ENCODE measurements around the gene STK36.

STK36 gene

GRCh38 chr2:218659988-218660358 lies 11.9 kb upstream of the STK36 start:
- DNase-seq (ENCODE audit: low read depth), result peak; percentile 10
- TF ChIP-seq, protein P1, sequence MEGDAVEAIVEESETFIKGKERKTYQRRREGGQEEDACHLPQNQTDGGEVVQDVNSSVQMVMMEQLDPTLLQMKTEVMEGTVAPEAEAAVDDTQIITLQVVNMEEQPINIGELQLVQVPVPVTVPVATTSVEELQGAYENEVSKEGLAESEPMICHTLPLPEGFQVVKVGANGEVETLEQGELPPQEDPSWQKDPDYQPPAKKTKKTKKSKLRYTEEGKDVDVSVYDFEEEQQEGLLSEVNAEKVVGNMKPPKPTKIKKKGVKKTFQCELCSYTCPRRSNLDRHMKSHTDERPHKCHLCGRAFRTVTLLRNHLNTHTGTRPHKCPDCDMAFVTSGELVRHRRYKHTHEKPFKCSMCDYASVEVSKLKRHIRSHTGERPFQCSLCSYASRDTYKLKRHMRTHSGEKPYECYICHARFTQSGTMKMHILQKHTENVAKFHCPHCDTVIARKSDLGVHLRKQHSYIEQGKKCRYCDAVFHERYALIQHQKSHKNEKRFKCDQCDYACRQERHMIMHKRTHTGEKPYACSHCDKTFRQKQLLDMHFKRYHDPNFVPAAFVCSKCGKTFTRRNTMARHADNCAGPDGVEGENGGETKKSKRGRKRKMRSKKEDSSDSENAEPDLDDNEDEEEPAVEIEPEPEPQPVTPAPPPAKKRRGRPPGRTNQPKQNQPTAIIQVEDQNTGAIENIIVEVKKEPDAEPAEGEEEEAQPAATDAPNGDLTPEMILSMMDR (IDR thresholded peaks at IDR 0.05; ENCODE audit: insufficient read depth, low read depth, low read length, missing control alignments), result no peak
- peak overlapping the region; percentile 94 for H3K4me3 ChIP-seq (ENCODE audit: low read length)

- no peak overlapping the region for H3K4me3 ChIP-seq (ENCODE audit: low read length)
- TF ChIP-seq, protein P1 (IDR thresholded peaks at IDR 0.05; ENCODE audit: insufficient read depth, low read depth, low read length, missing control alignments), result no peak
- DNase-seq (ENCODE audit: low read depth), result no peak
Observed at GRCh38 chr2:218662377-218662776, 9.5 kb upstream of the STK36 start.

DNA sequence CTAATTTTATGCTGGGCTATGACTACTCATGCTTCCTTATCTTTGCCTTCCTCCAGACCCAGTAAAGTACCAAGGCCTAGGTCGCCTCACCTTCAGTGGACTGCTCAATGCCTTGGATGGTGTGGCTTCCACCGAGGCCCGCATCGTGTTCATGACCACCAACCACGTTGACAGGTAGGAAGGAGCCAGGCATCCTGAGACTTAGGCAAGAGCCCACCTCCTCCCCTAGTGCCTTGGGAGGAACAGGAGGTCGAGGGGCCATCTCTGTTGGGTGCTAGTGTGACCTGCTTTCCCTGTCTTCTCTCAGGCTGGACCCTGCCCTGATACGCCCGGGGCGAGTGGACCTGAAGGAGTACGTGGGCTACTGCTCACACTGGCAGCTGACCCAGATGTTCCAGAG lies 9.1 kb upstream of the STK36 start:
- no peak for DNase-seq (ENCODE audit: low read depth)
- TF ChIP-seq, protein P1 (IDR thresholded peaks at IDR 0.05; ENCODE audit: insufficient read depth, low read depth, low read length, missing control alignments), result no peak

DNA sequence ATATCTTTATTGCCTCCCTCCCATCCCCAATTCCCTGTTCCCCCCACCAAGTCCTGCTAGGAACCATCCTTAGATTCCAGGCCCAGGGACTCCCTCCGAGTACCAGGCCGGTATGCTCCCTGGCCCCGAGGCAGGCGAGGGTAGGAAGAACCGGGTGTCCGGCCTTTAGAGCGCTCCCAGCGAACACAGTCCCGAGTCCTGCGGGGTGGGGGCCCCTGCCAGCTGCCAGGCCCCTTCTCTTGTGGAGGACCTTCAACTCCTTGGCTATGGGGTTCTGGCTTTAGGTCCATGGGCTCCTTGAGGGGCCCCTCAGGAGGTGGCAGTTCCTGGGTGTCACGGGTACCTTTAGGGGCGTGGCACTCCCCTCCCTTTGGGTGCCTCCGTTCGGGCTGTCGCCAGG lies 8.0 kb upstream of the STK36 start:
- TF ChIP-seq, protein P1 (IDR thresholded peaks at IDR 0.05; ENCODE audit: insufficient read depth, low read depth, low read length, missing control alignments), result no peak

More for the DNA sequence above, 9.1 kb upstream of the STK36 start:
- no peak overlapping the region for H3K4me3 ChIP-seq (ENCODE audit: low read length)

GRCh38 chr2:218664653-218665052 lies 7.2 kb upstream of the STK36 start:
- TF ChIP-seq, protein P1 (IDR thresholded peaks at IDR 0.05; ENCODE audit: insufficient read depth, low read depth, low read length, missing control alignments), result no peak
- no peak for DNase-seq (ENCODE audit: low read depth)
- no peak overlapping the region for H3K4me3 ChIP-seq (ENCODE audit: low read length)

More for the DNA sequence above, 8.0 kb upstream of the STK36 start:
- H3K4me3 ChIP-seq (ENCODE audit: low read length), result no peak overlapping the region
- no peak for DNase-seq (ENCODE audit: low read depth)

DNA sequence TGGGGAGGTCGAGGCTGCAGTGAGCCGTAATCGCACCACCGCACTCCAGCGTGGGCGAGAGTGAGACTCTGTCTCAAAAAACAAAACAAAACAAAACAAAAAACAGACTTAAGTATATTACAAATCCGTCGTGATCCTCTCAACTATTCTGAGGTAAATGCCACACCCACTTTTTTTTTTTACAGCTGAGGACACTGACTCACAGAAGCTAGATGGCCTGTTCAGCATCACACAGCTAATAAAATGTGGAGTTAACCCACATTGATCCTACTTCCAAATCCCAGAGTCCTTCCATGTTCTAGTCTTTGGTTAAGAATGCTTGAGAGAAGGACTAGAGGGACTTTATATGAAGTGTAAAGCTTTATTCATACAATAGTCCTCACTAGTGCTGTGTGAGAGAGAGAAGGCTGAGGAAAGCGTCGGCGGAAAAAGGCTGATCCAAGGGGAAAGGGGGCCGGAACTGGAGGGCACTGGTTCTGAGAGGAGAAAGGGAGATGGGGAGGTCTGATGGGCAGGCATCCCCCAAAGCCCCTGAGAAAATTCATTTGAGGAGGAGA lies 711 bp upstream of the STK36 start:
- DNase-seq (ENCODE audit: low read depth), result peak; percentile 71
- TF ChIP-seq, protein P1 (IDR thresholded peaks at IDR 0.05; ENCODE audit: insufficient read depth, low read depth, low read length, missing control alignments), result no peak

GRCh38 chr2:218679119-218679518 lies 7.2 kb downstream of the STK36 start:
- TF ChIP-seq, protein P1 (IDR thresholded peaks at IDR 0.05; ENCODE audit: insufficient read depth, low read depth, low read length, missing control alignments), result no peak
- DNase-seq (ENCODE audit: low read depth), result no peak
- H3K4me3 ChIP-seq (ENCODE audit: low read length), result no peak overlapping the region

More for the DNA sequence above, 711 bp upstream of the STK36 start:
- H3K4me3 ChIP-seq (ENCODE audit: low read length), result peak overlapping the region; percentile 95

All from epithelial cell of esophagus (primary cell).